DMS79 (cell line): ENCODE measurements around the gene DKC1.
"Not testable (repeated sequence)": the region's sequence is repeated elsewhere in the genome, so short reads cannot be mapped to it uniquely, and the experiment has no call there.

Source experiments
- DNase-seq: peaks from one replicate; lab custom pipeline; 2025; lab: John Stamatoyannopoulos, UW

The DKC1 gene

DNA sequence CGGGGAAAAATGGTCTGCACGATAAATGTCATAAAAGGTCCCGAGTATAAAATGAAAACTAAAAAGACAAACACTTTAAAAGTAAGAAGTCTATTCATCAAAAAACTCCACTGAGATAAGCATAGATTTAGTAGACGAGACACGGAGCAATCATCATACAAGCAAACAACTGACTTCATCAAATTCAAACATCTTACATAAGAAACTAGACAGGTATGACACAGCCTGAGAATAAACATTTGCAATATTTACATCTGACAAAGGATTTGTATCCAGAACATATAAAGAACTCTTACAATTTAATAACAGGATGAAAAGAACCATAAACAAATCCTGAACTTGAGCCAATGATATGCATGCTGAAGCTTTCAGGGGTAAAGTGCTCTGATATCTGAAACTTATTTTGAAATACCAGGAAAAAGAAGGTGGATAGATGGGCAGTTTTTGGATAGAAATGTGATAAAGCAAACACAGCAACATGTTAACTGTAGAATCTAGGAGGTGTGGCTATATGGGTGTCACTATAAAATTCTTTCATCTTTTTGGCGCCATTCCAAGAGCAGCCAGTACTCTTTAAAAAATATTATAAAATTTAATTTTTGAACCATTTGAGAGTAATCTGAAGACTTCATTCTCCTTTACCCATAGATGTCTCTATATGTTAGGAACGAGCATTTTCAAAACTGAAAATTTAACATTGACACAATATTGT, 30.6 kb downstream of the DKC1 start:
- no peak for DNase-seq

DNA sequence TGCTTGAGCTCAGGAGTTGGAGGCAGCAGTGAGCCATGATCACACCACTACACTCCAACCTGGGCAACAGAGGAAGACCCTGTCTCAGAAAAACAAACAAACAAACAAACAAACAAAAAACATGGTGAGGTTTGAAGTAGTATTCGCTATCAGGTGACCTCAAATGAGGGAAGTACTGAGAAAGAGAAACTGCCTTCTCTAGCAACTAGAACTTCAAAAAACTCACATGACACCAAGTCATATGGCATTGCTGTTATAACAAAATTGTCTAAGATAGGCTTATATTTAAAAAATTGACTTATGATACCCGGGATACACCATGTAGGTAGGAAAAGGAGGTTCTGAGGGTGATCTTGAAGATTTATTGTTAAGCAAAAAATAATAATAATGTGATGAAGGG, 32.4 kb downstream of the DKC1 start:
- no peak for DNase-seq

DNA sequence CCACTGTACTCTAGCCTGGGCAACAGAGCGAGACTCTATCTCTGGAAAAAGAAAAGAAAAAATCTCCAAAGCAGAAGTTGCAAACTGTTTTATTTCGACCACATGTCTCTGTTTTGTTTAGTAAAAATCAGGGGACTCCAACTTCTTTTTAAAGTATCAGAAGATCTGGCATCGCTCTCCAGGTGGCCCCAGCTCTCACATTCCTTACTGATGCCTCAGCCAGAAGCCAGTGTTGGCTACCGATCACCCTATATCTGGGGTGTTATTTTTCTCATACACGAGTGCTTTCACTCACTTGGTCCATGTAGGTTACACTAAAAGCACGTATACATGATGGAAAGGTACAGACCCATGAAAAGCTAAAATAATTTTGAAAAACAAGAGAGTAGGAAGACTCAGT, 34.3 kb downstream of the DKC1 start:
- no peak for DNase-seq

DNA sequence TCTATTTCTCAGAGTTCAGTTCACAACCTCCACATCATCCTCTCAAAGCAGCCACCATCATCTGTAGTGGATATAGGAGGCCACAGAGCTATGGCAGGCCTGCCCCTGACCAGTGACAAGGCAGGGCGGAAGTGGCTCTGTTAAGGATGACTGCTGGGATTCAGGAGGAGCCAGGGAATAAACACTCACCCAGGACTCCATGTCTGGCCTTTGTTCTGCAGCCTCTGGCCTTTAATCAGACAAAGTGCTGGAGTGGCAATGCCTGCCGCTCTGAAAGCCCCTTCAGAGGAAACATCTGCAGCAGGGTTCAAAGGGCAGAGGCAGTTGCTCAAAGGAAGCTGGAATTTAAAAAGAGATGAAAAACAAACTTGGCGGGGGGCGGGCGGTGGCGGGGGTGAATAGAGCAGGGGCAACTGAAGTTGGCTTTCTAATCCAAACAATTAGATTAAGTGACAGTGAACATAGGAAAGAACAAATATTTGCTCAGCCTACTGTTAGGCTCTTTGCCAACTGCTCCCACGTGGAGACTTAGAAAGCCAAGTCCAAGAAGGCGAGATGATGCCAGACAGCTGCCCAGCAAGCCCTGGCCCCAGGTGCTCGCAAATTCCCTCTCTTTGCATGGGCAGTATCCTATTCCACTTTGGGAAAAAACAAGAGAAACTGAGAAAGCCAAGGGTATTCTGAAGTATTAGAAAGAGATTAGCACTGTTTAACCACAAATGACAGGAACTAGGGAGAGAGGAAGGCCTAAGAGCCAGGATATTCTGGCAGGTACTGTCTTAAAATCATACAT, 37.1 kb downstream of the DKC1 start:
- DNase-seq, result peak; percentile 83

DNA sequence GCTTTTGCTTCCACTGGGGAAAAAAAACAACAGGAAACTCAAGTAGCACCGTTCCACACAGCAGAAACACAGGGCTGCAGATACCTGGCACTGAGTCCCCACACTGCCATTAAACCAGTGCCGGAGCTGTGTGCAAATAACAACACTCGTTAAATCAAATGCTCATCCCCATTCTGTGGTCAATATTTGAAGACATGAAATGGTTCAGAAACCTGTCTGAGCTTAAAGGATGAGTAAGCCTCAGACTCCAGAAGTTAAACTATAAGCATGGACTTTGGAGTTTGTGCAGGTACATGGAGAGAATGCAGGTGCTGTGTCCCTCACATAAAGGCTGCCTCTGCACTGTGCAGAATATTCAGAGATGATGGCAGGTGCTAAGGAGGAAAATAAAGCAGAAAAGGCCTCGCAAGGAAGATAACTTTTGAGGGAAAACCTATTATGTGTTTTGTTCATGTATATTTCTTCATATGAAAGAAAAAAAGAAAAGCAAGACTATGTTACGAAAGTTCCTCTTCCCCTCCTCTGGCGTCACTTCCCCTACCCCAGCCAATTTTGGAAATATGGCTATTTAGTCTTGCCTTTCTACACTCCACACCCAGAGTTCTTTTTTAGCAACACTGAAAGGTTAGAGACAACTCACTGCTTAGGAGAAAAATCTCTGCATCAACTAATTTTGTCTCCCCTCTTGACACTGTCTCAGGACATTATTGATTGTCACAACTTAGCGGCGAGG, 38.0 kb downstream of the DKC1 start:
- DNase-seq, result no peak

DNA sequence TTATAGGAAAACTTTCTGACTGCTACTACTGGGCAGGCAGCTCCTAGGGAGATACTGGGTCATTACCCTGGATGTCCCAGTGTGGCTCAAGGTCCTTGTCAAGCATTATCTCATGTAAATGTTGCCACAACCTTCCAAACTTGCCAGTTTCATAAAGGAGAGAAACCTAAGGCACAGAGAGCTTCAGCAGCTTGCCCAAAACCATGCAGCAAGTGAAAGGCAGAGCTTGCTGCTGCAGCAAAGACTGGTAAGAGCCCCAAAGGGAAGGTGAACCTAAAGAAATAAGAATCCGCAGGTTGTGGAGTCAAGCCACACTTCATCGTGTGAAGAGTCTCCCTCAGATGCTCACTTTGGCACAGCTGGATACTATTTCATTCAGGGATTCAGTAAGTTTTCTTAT, 40.3 kb downstream of the DKC1 start:
- DNase-seq, result no peak

DNA sequence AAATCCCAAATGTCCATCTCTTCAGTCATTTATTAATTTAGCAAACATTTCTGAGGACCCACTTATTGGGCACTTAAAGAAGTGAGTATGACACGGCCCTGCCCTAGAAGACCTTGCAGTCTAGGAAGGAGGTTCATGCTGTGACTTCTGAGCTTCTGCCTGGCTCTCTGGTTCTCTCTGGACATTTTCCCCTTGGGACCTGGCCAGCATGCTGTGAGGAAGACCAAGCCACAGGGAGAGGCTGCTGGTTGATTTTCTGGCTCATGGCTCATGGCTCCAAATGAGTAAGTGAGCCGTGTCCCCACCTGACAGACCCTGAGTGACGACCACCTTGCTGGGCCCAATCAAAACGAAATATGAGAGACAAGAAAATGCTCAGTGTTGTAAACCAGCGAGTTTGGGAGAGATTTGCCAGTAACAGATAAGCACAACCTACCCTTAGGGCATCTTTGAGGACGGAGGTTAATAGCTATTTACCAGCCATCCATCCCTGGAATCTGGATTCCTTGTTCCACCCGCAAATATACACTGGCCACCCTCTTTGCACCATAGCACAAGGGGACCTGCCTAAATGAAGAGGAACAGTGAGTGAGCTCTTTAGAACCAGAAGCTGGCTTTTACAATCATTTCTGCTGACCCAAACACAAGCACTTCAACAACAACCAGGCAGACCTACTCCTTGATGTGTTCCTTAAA, 41.7 kb downstream of the DKC1 start:
- DNase-seq, result no peak

DNA sequence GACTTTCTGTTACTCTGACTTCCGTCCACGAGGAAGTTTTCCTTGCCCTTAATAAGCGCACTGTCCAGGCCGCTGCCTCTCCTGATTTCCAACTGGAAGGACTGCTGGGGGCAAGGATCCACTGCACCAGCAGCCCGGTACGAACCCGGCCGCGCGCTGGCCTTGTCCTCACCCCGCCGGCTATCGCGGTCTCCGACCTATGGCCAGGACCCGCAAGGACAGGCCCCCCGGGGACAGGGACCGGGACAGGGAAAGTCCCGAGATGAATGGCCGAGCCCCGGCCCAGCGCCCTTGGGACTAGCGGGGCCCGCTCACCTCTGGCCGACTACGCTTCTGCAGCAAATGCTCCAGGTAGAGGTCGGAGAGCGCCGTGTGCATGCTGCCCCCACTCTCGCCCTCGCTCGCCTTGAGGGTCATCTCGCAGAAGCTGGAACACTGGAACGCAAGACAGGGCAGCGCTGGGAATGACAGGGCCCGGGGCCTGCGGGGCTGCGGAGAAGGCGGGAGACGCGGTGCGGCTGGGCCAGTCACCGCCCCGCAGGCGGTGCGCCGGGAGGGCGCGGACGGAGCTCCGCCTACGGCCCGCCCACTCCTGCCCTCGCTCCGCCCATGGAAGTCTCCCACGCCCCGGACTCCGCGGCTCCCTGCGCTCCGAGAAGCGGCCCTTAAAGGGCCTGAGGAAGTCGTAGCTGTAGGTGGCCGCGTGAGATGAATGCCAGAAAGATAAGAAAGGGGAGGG, 42.5 kb downstream of the DKC1 start, which contains the start of gene MPP1:
Gene MPP1 (minus strand): TSS at position 529 of the 739 bp plus-strand sequence. CDS start 112 bp downstream, at position 417.
- no peak for DNase-seq

DNA sequence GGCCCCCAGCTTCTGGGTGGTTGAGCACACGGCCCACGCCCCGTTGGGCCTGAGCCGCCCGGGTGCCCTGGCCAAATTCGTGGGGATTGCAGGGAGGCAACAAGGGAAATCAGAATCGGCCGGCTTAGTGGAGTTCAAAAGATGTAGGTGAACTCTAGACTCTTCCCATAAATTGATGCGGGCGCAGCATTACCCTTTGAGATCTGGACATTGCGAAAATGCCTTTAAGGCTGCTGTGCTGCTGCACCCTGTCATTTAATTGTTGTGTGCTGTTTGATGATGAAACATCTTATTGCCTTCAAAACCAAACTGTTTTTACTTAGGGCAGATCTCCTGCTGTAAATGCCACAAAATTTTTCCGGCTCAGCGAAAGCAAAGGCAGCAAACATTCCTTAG, 43.0 kb downstream of the DKC1 start:
- DNase-seq, result no peak

DNA sequence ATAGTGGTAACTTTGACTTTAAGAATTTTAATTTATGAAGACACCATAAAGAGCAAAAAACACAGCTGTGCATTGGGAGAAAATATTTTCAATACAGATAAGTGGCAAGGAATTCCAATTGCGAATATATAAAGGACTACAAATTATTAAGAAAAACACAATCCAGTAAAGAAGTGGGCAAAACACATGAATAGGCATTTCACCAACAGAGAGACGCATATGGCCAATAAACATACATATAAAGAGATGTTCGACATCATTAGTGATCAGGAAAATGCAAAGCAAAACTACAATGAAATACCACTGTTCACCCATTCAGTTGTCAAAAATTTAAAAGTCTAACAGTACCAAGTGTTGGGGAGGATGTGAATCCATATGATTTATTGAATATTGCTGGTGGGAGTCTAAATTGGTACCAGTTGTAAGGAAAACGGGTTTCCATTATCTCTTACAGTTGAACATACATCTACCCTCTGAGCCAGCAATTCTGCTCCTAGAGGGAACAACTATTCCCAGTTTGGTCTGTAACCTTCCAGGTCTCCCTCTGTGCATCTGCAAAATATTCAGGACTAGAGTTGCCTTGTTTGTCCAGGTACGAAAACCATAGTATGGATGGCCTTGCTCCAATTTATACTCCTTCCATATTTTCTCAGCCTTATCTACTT, 44.3 kb downstream of the DKC1 start:
- DNase-seq, result no peak

DNA sequence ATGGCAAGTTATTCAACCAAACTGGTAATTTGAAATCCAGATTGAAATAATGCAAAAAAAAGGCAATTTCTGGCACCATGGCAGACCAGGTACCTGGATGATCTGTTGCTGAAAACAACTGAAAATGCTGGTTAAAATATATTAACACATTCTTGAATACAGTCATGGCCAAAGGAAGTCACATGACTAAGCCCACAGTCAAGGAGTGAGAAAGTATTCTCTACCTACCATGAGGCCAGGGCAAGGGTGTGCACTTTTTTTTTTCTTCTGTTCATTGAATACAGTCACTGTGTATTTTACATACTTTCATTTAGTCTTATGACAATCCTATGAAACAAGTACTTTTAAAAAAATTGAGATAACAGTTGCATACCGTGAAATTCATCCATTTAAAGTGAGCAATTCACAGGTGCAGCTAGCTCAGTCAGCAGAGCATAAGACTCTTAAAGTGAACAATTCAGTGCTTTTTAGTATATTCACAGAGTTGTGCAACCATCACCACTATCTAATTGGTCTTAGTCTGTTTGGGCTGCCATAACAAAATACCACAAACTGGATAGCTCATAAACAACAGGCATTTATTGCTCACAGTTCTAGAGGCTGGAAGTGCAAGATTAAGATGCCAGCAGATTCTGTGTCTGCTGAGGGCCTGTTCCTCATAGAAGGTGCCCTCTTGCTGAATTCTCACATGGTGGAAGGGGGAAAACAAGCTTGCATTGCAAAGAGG, 47.4 kb downstream of the DKC1 start:
- DNase-seq, result no peak

DNA sequence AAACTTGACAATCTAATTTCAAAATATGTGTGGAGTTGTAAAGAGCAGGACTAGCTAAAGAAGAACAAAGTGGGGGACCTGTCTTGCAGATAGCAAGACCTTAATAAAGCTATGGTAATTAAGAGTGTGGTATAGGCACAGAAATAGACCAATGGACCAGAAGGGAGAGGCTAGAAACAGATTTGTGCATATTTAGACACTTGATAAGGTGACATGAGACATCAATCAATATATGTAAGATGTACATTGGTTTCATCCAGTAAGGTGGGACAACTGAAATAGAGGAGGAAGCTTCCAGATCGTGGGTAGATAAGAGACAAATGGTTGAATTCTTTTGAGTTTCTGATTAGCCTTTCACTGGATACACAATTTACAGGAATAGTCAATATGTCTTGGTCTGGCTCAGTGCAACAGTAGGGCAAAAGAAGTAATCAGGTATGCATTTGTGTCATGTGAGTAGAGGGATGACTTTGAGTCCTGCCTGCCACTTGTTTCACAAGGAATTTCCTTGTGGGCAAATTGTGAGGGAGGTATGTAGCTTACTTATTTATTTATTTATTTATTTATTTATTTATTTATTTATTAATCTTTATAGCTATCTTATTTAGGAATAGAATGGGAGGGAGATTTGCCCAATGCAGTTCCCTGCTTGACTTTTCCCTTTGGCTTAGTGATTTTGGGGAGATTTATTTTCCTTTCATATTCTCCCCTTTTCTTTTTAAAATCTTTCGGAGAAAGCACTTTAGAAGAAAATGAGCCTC, 49.9 kb downstream of the DKC1 start:
- DNase-seq, result no peak

DNA sequence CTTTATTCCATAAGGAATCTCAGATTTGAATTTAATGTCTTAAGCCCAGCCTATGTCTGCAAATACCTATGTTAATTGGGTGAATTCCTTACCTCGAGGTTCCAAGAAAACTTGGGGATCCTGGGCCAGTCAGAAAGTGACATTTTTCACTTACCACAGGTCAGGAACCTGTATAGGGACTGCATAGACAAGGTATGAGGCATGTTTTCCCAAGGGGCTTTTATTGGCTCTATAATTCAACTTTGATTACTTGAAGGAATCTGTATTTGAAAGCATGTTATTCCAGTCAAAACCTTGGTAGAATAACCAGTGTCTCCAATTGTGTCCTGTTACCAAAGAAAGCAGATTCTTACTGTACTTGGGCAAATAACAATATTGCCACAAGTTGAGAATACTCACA, 51.1 kb downstream of the DKC1 start:
- DNase-seq, result no peak

DNA sequence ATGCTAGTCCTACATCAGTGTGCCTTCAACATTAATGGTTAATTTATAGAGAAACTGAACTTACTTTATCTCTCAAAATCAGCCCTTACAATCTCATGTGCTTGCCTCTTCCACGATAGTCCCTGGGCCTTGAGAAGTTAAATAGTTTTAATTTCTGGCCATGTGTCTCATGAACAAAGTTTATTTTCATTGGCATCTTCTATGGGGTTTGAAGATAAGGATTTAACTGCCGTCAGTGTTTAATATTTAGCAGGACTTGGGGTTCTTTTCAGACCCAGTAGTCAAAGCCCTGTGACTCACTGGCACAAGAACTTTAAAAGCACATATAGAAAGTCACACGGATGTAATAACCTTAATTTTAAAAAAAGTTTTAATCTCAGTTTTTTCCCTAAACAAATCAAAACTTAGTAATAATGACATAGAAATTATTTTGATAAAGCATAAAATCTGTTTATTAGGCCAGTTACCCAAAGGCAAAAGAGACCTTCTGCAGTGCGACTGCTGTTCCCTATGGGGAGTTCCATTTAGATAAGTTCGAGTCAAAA, 52.7 kb downstream of the DKC1 start:
- no peak for DNase-seq

DNA sequence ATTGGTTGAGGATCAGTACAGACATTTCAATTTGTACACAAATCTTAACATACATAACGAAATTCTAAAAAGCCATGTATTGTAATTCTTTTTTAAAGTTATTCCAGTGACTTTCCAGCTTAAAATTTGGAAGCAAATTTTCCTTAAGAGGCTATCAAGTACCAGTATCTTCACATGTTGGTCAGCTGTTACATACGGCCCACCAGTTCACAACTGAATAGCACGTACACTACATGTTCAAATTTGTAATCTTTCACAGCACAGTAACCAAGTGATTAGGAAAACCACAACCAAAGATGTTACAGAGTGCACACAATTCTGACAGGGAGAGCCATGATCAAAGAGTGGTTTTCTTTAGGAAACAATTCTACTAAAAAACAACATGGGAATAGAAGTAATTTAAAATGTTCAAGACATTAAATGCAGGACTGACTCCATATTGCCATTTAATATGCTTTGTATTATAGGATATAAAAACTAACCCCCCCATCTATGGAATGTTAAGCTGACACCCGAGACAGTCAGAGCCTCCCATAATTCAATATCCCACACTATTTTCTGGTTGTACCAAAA, 53.7 kb downstream of the DKC1 start:
- not testable (repeated sequence) for DNase-seq

DNA sequence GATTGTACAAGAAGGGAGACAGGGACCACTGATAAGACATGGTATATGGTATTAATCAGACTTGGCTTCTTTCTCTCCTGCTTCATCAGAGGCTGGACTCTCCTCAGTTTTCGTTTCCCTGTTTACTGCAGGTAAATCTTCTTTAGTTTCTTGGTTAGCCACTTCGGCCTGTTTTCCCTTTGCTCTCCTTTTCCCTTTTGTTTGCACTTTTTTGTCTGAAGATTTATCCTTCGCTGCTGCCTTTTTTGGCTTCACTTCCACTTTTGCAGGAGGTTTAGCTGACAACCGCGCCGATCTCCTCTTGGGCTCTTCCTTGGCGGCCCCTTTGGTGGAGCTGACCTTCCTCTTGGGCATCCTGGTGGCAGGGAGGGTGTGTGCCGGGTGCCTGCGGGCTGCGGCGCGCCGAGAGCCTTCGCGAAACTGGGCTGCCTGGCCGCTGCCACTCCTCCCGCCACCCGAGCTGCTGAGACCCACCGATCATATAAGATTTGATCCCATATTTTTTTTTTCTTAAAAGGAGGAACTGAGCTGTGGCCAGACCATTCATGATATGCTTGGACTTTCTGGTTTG, 54.5 kb downstream of the DKC1 start:
- DNase-seq, result not testable (repeated sequence)

DNA sequence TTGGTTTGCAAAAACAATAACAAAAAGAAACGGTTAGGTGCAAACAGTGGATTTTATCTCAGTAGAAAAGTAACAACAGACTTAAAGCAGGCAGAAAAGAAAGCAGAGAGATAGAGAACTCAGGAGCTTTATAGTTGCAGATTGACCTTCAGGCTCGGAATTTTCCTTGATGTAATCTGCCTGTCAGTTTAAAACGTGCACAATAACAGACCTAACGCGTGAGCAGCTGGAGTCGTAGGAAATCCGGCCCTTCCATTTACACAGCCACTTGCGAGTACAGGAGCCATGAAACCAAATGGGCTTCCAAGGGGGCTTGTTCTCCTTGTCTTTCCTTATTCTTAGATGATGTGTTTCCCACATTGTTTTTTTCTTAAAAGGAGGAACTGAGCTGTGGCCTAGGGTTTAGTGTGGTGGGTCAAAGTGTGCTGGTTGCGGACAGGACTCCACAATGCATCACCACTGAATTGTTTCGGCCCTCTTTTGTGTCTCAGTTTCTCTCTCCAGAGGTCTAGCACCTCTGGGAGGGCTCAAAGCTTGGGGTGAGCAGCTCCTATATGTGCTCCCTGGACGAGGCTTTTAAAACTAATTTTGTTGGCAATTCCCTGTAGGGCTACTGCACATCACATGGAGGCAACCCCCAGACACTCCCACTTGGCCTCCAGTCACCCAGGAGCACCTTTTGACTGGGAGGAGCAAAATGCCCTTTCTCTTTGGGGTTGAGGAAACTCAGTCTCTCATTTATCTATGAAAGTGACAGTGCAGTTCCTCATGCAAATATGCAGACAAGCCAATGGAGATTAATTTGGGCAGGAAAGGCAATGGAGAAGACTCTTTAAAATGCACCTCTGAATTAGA, 56.5 kb downstream of the DKC1 start:
- no peak for DNase-seq
